Ovary (tissue), 9 donors: ENCODE data around the gene SLC51B. TPM values are rescaled to one million over a fixed set of nuclear protein-coding genes. Genes with fewer than 3 reads are reported as not detected.
"Not testable (repeated sequence)": the region's sequence is repeated elsewhere in the genome, so short reads cannot be mapped to it uniquely, and the experiment has no call there.

ENCODE experiments used
- DNase-seq, 5 donors: peaks; one replicate each; pipeline ENCODE4 v3.0.0-alpha.2; 2019 to 2020
- H3K27ac ChIP-seq, 2 donors: fragments of 200-600 bp; one replicate each; pipeline versions ENCODE4 v1.5.1 to v1.8.0; 2019 to 2022
- H3K27me3 ChIP-seq: fragments of 200-600 bp; one replicate; pipeline ENCODE4 v1.8.0; 2022
- H3K36me3 ChIP-seq: fragments of 200-600 bp; sonication (generic); one replicate; pipeline ENCODE4 v1.5.1; 2019
- H3K4me1 ChIP-seq: one replicate; pipeline ENCODE4 v1.8.1; 2013; ENCODE audit warnings: mild to moderate bottlenecking, moderate library complexity; ENCODE audit not compliant: insufficient read depth
- H3K4me3 ChIP-seq: fragments of 200-600 bp; sonication (generic); one replicate; pipeline ENCODE4 v1.5.1; 2017
- H3K9me3 ChIP-seq, 2 donors: fragments of 200-600 bp in 1 of 2; sonication (generic) in 1 of 2; one replicate each; pipeline versions ENCODE4 v1.5.1 to v1.8.1; 2013 to 2019; ENCODE audit warnings: mild to moderate bottlenecking in 1 of 2, moderate library complexity in 1 of 2
- CTCF ChIP-seq, 3 donors: fragments of 450-650 bp in 2 of 3; fragments of 200-600 bp in 1 of 3; IDR thresholded peaks; one replicate each; pipeline versions ENCODE4 v1.5.1 to v1.8.0; 2016 to 2022; ENCODE audit warnings: antibody characterized with exemption in 3 of 3, mild to moderate bottlenecking in 1 of 3
- EP300 ChIP-seq: sonication (generic); formaldehyde crosslinking; IDR thresholded peaks from one replicate; pipeline ENCODE4 v1.6.1; 2017; ENCODE audit warnings: antibody characterized with exemption
- POLR2A ChIP-seq: fragments of 450-650 bp; IDR thresholded peaks from one replicate; pipeline ENCODE4 v1.6.1; 2017; ENCODE audit warnings: antibody characterized with exemption, mild to moderate bottlenecking, moderate library complexity
- WGBS, 3 donors: extraction: QIAGEN DNeasy Blood & Tissue Kit in 1 of 3; methylation state at CpG; one replicate each; pipeline versions ENCODE4 v1.1.5 to v1.1.7; 2013 to 2017; 5-methylcytosine and 5-hydroxymethylcytosine counted together
- intact Hi-C, 4 donors: fragments of 100-400 bp; cut with DNase I; formaldehyde crosslinking; loops; one replicate each; pipeline versions ENCODE4 v1.11.0 to v1.15.1; 2022 to 2023
- polyA plus RNA-seq, 2 donors: library from polyadenylated mRNA; stranded (reverse); fragments of 200-250 nt in 1 of 2; fragments of 350-450 nt in 1 of 2; fragmentation: Illumina TruSeq in 1 of 2; extraction: RNeasy Lipid Tissue Mini Kit (QIAGEN cat#74804) in 1 of 2; gene quantifications; one replicate each; pipeline ENCODE4 v1.2.3, GENCODE V29; 2013 to 2014
- total RNA-seq, 7 donors: library from RNA; depleted of rRNA in 2 of 7; stranded (reverse); fragments of >200 nt in 2 of 7; fragmentation: NEBNext Ultra II Directional in 3 of 7; extraction: Animal tissue kit (Norgen Biotek cat#: 25700) in 3 of 7; gene quantifications; one replicate each; pipeline versions ENCODE4 v1.1.0 to v1.2.4, GENCODE V29; 2016 to 2023
- donor health status: DM: no; HTN: no; CAD: no; lungs with moderate emphysema.
- donor health status: DM: no; HTN: no; CAD: no.
- donor health status: Bipolar disorder and iron deficiency.
- donor health status: DM: yes; HTN: yes; CAD: no.
- donor health status: DM: no; HTN: no; CAD: no.
- donor health status: DM: yes; HTN: yes; CAD: no.

The SLC51B gene
- total and polyA plus RNA-seq, 9 donors = 0.22 to 0.31 (median 0.27) TPM; not detected in 6

GRCh38 chr15:65069779-65070546 lies 24.8 kb downstream of the SLC51B start:
- no peak for DNase-seq
- peaks cover 18% of the 10 kb centered on the region for H3K4me1 ChIP-seq
- peak overlapping the region in 1 of 2 donors; percentile 49 for H3K27ac ChIP-seq
- WGBS, 3 donors = 49 to 59% (median 59%) methylated on average over 5 of the region's 5 CpGs
- H3K9me3 ChIP-seq = no peaks in the 10 kb centered on the region
- no peak for TF ChIP-seq POLR2A
- TF ChIP-seq EP300 = no peak
- TF ChIP-seq CTCF (IDR thresholded peaks at IDR 0.05) = no peak
- no peak overlapping the region for H3K4me3 ChIP-seq
- intact Hi-C loops = no loop called here
- H3K36me3 ChIP-seq = no peaks in the 10 kb centered on the region
- H3K27me3 ChIP-seq = no peaks in the 10 kb centered on the region

- WGBS, 3 donors = 5 to 14% (median 8%) methylated on average over 5 of the region's 5 CpGs
- no peaks in the 10 kb centered on the region for H3K36me3 ChIP-seq
- no peaks in the 10 kb centered on the region for H3K27me3 ChIP-seq
- H3K4me1 ChIP-seq = peaks cover 18% of the 10 kb centered on the region
- intact Hi-C loops = no loop called here
- H3K9me3 ChIP-seq = no peaks in the 10 kb centered on the region
- H3K27ac ChIP-seq = peak overlapping the region; percentile 1 to 49
- no peak for TF ChIP-seq EP300
- no peak for TF ChIP-seq CTCF (IDR thresholded peaks at IDR 0.05)
- no peak for TF ChIP-seq POLR2A
- peak; percentile 71 to 89 (median 80) for DNase-seq
- H3K4me3 ChIP-seq = no peak overlapping the region
Measured at GRCh38 chr15:65071381-65071811, 26.2 kb downstream of the SLC51B start.

GRCh38 chr15:65072027-65072426 lies 26.8 kb downstream of the SLC51B start:
- Histone ChIP-seq H3K27ac (no peak overlapping the region), H3K4me1 (peaks cover 15% of the 10 kb centered on the region)

GRCh38 chr15:65072617-65073016 lies 27.4 kb downstream of the SLC51B start:
- Histone ChIP-seq H3K36me3 (no peaks in the 10 kb centered on the region), H3K4me3 (no peak overlapping the region), H3K9me3 (no peaks in the 10 kb centered on the region), H3K4me1 (peaks cover 15% of the 10 kb centered on the region), H3K27ac (no peak overlapping the region), H3K27me3 (no peaks in the 10 kb centered on the region)
- DNase-seq = no peak
- intact Hi-C loops = no loop called here
- no peak for TF ChIP-seq CTCF (IDR thresholded peaks at IDR 0.05)
- no peak for TF ChIP-seq EP300
- no peak for TF ChIP-seq POLR2A
- WGBS, 3 donors = 87 to 91% (median 88%) methylated on average over 3 of the region's 3 CpGs

More at GRCh38 chr15:65072027-65072426, 26.8 kb downstream of the SLC51B start:
- no peak overlapping the region for H3K4me3 ChIP-seq
- no peaks in the 10 kb centered on the region for H3K27me3 ChIP-seq
- H3K36me3 ChIP-seq = no peaks in the 10 kb centered on the region
- DNase-seq = peak in 4 of 5 donors; percentile 44 to 62 (median 58)
- TF ChIP-seq EP300 (no peak), CTCF (IDR thresholded peaks at IDR 0.05) (no peak), POLR2A (no peak)
- H3K9me3 ChIP-seq = no peaks in the 10 kb centered on the region
- WGBS, 3 donors = 6 to 36% (median 20%) methylated on average over 1 of the region's 1 CpG
- intact Hi-C loops = no loop called here

GRCh38 chr15:65074946-65075345 lies 29.8 kb downstream of the SLC51B start:
- intact Hi-C loops, H3K4me1 ChIP-seq, H3K4me3 ChIP-seq, H3K9me3 ChIP-seq, H3K27ac ChIP-seq, DNase-seq, H3K27me3 ChIP-seq, H3K36me3 ChIP-seq: not testable (repeated sequence)
- WGBS, 3 donors = 96 to 97% (median 97%) methylated on average over 12 to 22 of the region's 22 CpGs

GRCh38 chr15:65075607-65076395 lies 30.6 kb downstream of the SLC51B start:
- H3K9me3 ChIP-seq, H3K36me3 ChIP-seq, H3K4me3 ChIP-seq, DNase-seq, H3K27ac ChIP-seq, H3K4me1 ChIP-seq, H3K27me3 ChIP-seq, intact Hi-C loops: not testable (repeated sequence)
- 84 to 88% (median 86%) methylated on average over 12 of the region's 12 CpGs for WGBS, 3 donors
